HL-60/S4 (cell line): ENCODE data around the gene IWS1.
"Not testable (repeated sequence)": the region's sequence is repeated elsewhere in the genome, so short reads cannot be mapped to it uniquely, and the experiment has no call there.

Experiments used
- in situ Hi-C: fragments of 300-500 bp; cut with MboI; formaldehyde crosslinking; loops from 2 replicates; pipeline ENCODE4 v1.14.3; 2022; ENCODE audit warnings: low sequenced_read_pairs

Gene IWS1

DNA sequence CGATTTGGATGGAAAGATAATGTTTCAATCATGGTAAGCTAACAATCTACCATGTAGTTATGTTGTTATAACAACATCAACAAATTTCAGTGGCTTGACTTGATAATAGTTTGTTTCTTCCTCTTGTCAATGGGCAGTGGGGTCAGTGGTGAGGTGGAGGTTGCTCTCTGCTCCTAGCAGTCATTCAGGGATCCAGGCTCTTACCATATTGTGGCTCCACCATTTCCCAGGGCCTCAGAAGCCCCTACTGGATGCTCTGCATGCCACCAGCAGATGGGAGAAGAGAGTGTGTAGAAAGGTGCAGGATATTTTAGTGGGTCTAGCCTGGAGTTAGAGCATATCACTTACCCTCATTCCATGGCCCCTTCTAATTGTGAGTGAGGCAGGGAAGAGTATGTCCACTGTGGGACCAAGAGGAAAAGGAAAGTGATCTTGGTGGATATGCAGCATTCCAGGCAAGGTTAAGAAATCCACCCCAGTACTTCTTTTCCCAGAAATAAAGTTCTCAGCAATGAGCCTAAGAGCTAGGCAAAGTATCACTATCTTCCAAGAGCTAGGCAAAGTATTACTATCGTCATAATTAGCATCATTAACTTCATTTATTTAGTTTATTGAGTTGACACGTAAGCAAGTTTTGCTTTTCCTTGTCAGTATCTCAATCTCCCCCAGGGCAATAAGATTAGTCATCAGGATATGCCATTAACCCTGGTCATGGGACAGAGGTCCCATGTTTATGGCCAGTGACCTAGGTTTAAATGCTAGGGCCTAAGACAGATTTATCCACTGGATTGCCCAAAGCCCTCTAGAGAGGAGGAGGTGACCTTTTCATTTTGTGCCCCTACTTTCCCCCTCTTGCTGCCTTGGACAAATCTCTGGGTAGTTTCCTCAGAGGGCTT is 4.2 kb upstream of the IWS1 start:
- in situ Hi-C loops: no loop called here

DNA sequence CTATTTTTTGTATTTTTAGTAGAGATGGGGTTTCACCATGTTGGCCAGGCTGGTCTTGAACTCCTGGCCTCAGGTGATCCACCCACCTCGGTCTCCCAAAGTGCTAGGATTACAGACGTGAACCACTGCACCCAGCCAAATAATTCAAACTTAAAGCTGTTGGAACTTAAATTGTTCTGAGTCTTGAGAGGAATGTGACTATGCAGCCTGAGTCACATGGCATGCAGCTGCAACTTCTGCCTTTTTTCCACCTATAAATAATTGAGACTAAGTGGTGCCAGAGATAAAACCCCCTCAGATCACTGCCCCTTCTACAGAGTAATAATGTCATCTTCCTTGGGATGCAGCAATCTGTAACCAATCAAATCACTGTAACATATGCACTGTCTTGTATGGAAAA is 3.1 kb upstream of the IWS1 start:
- in situ Hi-C loops: not testable (repeated sequence)

DNA sequence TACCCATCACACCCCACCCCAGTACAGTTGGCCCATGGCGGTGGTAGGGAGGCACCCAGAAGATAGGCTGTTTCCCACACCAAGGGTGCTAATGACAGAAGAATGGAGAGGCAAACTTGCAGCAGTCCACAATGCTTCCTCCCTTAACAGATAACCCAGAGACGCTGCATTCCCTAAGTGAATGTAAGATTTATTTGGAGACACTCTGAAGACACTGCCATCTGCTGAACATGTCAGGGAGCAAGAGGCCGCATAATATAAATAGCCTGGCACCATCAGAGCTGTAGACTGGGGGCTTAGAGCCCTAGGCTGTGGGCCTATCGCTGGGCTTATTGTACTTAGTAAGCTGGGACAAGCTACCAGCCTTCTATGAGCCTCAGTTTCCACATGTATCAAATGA is 2.2 kb upstream of the IWS1 start:
- in situ Hi-C loops: no loop called here

DNA sequence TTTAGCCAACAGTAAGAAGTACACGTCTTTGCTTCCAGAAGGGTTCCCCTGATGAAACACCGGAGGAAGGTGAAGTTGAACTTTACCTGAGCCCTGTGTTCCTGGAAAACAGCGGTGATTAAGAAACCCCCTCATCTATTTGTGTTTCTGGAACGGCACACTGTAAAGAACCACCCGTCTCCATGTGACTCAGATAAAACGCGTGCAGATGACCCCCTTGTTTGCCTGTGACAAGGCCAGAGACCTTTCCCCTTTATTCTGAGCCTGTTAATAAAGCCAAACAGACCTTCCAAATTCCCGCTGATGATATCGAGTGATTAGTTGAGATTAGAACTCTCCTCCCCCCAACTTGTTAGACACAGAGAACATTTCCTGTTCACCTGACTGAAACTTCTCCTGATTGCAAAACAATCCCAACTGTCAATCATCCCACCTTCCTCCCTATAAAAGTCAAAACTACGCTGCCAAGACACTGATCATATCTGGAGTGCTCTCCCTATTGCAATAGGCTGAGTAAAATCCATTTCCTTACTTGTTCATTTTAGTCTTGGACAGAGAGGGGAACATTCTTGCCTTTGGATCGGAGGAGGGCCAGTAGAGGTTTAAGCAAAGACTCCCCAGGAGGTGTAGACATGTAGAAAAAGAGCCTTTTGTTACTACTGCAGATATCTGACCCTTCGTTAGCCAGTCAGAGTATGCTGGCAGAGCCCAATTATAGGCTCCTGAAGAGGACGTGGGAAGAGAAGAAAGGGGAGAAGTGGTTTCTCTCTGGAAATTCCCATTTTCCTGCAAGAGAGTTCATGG is 914 bp upstream of the IWS1 start:
- in situ Hi-C loops: no loop called here

DNA sequence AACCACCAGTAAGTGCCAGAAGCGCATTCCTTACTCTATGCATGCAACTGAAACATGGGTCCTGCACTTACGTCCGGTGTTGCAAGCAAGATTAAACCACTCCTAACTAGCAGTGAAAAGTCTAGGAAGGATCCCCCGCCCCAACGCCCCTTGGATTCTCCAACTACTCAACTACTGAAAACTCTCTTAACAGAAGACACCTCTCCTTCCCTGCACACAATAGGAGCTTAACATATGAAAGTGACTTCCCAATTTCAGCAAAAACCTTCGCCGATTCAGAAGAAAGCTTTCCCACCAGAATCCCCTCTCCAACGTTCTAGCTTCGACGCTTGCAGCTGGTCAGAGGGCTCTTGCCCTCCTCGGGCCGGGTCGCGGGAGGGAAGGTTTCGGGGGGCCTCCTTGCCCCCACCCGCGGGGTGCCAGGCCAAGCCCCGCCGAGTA is 578 bp downstream of the IWS1 start:
- in situ Hi-C loops: no loop called here

DNA sequence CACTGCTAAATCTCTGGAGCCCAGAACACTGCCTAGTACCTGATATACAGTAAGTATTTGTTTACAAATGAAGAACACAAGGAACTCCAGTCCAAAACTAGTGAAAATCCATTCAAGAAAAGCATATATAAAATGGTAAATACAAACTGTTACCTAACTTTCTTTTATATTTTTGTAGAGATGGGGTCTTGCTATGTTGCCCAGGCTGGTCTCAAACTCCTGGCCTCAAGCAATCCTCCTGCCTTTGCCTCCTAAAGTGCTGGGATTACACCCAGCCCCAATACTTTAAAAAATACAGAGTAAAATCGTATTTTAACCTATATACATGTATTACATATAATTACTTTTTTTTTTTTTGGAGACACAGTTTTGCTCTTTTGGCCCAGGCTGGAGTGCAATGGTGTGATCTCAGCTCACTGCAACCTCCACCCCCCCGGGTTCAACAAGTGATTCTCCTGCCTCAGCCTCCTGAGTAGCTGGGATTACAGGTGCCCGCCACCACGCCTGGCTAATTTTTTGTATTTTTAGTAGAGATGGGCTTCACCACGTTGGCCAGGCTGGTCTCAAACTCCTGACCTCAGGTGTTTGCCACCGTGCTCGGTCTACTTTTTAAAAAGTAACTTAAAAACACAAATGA is 2.0 kb downstream of the IWS1 start:
- in situ Hi-C loops: not testable (repeated sequence)

DNA sequence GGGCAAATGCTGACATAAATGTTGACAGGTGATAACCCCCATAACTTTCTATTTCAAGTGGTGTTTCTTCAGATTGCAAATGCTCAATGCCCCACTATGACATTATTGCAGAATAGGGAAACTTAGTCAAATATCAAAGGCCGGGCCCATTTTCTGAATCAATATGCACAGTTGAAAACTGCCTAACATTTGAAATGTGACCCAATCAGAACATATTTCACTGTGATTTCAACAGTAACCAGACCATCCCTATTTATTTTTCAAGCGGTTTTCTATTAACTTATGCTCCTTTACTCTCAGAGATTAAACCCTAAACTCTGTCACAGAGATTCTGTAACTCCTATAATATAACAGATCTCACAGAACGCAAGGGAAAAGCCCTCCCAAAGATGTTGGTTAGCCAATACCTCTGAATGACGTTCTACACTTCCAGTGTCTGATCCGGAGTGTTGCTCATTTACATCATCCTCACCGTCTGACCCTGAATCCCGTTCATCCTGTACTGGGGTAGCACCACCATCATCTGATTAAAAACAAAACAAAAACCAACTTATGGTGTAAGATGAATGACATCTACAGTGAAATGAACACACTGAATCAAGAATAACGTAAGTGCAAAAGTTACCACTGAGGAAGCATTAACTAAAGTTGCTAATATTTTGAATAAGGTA is 2.9 kb downstream of the IWS1 start:
- in situ Hi-C loops: no loop called here

DNA sequence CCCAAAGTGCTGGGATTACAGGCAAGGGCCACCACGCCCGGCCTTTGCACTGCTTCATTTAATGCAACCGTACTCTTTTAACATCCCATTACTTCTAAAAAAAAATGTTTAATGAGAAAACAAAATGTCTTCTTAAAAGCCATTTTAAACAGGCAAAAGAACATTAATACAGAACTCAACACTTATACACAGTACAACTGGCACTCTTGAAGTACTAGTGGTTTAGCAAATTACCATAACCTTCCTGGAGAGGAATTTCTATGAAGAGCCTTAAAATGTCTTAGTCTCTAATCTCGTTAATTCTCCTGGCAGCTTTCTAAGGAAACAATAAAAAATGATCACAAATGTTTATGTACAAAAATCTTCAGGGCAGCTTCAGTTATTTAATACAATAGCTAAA is 5.9 kb downstream of the IWS1 start:
- in situ Hi-C loops: no loop called here

DNA sequence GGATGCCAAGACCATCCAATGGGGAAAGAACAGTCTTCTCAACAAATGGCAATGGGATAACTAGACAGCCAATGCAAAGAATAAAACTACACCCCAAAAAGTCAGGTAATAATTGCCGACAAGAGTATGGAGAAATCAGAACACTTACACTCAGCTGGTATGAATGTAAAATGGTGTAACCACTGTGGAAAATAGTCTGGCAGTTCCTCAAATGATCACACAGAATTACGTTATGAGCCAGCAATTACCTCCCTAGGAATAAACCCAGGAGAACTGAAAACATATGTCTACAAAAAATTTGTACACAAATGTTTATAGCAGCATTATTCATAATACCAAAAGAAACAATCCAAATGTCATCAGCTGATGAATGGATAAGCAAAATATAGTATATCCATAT is 8.8 kb downstream of the IWS1 start:
- in situ Hi-C loops: no loop called here

DNA sequence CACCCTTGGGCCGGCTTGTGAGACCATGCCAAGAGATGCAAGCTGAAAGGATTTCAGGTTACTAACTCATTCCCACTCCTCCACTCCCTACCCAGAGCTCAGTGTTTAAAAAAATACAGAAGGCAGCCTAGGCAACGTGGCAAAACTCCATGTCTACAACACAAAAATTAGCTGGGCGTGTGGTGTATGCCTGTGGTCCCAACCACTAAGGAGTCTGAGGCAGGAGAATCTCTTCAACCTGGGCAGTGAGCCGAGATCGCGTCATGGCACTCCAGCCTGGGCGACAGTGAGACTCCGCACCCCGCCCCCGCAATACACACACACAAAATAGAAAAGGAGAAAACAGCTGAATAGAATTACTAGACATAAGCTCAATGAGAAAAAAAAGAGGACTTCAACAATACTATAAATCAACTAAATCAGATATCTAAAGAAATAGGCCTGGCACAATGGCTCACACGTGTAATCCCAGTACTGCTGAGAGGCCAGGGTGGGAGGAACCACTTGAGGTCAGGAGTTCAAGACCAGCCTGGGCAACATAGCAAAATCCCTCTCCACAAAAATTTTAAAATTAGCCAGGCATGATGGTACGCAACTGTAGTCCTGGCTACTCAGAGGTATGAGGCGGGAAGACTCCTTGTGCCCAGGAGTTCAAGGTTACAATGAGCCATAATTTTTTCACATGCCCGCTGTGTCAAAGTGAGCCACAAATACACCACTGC is 10.1 kb downstream of the IWS1 start:
- in situ Hi-C loops: no loop called here

DNA sequence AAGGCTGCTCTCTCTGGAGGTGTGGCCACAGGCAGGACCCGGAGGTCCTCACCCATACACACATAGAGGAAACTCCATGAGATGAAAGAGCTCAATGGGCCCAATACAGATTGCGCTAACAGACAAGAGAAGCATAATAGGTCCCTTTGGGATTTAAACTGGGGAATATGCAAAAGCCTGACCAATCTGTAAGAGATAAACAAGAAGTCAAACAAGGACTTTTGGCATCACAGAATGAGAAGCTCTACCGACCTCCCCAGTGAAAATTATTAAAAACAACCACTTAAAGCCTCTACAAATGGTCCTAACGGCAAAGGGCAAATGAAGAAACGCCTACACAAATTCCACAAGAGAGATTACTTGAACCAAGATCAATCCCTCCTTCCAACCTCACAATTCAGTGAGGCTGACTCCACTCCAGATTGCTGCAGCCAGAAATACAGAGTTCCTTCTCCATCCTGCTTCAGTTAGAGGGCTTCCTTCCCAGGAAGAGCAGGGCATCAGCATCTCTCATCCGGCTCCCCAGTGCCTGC is 10.8 kb downstream of the IWS1 start:
- in situ Hi-C loops: no loop called here

DNA sequence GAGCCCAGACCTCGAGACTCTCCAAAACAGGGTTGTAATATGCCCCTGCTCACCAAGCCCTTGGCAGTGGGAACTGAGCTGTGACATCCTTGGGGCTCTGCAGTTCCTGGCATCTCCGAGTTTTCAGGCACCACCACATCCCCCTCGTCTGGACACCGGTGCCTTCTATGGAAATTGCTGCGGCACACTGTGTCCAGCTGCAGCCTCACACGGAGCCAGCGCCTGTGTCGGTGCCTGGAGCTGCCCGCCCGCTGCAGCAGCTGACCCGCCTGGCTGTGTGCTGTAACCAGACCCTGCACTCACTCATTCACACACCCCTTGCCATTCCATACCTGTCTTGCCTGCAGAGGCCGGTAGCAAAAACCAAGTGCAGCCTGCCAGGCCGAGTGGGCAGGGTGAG is 11.8 kb downstream of the IWS1 start:
- in situ Hi-C loops: no loop called here

DNA sequence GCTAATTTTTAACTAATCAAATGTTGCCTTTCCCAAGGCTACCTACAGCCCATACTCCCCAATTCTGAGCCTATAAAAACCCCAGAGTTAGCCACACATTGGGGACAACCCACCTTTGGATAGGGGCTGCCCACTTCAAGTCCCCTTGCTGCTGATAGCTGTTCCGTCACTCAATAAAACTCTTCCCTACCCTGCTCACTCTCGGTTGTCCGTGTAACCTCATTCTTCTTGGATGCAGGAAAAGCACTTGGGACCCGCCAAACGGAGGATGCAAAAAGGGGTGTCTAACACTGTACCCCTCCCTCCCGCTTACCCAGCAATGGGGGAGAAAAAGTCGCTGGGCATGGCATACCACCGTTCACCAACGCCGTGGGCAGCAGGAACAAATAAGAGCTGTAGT is 12.2 kb downstream of the IWS1 start:
- in situ Hi-C loops: no loop called here

DNA sequence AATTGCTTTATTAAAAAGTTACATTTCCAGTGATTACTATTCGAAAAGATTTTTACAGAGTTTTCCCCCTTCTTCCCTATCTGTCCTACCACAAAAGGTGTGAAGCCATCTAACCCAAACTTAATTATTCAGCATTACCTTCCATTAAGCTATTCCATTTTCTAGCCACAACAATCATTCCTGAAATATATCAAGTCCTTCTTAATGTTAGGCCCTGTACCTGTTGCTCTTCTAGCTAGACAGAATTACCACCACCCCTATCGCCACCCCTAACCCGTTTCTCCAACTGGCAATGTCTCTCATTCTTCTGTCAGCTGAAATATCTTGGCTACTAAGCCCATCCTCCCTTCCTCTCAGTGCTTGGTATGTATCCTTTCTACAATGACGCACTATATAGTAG is 13.9 kb downstream of the IWS1 start:
- in situ Hi-C loops: no loop called here

DNA sequence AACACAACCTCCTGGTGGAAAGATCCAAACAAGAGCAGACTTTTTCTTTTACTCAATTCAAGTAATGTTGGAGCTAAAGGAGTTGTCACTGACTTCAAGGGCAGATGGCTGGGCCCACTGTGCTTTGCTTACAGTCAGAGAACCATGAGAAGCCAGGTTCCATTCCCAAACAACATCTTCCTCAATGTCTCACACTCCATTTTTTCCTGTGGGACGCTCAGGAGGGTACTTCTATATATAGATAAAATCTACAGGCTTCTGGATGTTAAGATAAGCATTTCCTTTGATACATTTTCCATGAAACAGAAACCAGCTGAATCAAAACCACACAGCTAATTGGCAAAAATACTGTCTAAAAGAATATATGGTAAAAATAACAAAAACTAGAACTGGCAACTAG is 14.4 kb downstream of the IWS1 start:
- in situ Hi-C loops: no loop called here

DNA sequence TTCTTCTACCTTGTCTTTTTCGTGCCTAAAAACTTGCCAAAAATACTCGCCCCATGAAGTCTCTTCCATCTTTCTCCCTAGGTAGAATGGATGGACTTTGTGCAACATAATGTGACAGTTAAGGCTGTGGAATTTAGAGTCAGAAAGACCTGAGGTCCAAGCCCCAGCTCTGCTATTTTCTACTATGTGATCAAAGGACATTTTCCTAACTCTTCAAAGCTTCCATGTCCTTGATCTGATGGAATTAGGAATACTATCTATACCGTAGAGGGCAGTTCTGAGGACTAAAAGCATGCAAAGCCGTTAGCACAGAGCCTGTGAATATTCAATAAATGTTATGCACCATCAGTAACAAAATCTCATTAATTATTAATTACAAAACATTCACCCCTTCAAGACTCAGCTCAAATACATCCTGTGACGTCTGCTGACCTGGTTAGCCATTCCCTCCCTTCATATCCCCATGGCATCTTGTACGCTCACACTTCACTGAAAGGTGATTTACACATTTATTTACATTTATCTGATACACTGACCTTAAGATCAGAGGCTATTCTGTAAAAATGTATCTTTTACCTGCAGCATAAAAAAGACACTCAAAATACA is 15.1 kb downstream of the IWS1 start:
- in situ Hi-C loops: no loop called here

DNA sequence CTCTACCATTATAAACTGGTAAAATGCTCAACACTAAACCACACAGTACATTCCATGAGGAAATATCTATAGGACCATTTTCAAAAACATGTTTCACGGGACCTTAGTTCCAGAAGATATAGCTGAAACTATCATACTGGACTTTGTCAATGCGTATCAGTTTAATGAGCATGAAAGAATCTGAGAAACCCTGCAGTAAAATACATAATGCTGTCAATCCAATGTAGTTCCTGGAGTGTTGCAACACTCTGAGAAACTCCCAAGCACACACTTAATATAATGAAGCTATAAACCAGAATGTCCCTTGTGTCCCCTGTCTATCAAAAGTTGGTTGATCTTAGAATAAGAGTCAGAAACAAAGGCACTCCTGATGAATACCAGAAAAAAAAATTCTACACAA is 16.2 kb downstream of the IWS1 start:
- in situ Hi-C loops: no loop called here

DNA sequence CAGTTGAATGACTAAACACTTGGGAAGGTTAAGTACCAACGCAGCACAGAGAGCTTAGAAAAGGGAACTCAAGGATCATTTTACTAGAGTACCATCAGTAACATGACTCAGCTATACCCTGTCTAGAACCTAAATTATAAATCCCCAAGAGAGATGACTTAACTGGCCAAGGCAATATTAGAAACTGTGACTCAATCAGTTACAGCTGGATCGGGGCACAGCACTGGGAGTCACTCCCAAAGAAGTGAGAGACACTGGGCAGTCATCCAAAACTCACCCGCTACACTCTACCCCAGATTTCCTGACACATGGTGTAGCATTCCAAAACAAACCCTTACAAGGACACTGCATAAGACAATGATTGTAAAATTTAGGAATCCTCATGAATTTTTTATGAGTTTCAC is 17.7 kb downstream of the IWS1 start:
- in situ Hi-C loops: no loop called here

DNA sequence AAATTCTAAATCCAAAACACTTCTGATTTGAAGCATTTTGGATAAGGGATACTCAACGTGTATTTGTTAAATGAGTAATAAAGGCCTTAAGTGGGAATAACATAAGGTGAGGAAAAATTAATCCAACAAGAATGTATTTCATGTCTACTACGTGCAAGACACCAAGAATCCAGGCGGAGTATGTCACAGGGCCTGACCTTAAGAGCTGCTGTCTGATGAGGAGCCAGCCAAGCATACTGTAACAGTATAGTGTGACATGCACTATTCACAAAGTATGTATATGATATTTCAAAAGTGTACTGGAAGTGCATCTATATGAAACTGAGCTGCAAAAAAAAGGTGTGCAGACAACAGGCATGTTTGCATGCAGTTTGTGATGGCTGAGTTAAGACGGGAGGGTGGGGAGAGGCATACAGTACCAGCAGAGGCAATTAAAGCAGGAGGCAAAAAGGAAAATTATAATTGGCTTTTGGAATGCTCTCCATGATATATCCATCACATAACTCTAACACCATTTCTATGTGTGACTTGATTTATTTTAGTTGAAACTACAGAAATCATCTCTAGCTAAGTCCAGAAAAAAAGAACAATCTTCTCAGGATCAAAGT is 18.2 kb downstream of the IWS1 start:
- in situ Hi-C loops: no loop called here
